Measurements from ENCODE around the gene PRKN.

GRCh38 chr6:162124710-162125435 lies 602.7 kb downstream of the PRKN start:
- no peak for TF ChIP-seq CTCF (IDR thresholded peaks at IDR 0.05)
- TF ChIP-seq REST (IDR thresholded peaks at IDR 0.05; ENCODE audit: insufficient read depth in 1 of 2, low read depth in 2 of 2, low read length in 1 of 2): no peak
- no peak for TF ChIP-seq POLR2AphosphoS5 (IDR thresholded peaks at IDR 0.05; ENCODE audit: low read depth, low read length)
- TF ChIP-seq SIN3A (IDR thresholded peaks at IDR 0.05; ENCODE audit: borderline replicate concordance, insufficient read depth, low read depth, low read length): no peak
